Stimulated activated CD4-positive, alpha-beta T cell treated with anti-CD3 and anti-CD28 coated beads, Interleukin-1b, Interleukin-23, amount 100 ng/mL, for 48 hours (primary cell): ENCODE measurements around the gene KCNH5.

Experiments
- DNase-seq: peaks from one replicate; pipeline ENCODE4 v3.0.0-alpha.2; 2020

The KCNH5 gene

DNA sequence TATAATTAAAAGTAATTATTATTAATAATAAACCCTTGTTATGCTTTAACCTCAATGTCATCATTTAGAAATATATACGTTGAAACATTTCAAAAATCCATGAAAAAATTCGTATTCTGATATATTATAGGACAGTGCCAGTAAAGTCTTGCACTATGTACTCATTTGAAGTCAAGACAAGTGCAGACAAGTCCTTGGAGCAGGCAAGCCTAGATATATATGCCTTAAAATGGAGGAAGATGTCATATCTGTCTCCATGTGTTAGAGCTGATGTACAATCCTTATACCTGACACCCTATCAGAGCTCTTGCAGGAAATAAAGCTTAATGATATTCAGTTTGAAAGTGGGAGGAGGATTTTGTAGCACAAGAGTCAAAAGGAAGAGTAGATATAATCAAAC, 310.4 kb downstream of the KCNH5 start:
- no peak for DNase-seq

DNA sequence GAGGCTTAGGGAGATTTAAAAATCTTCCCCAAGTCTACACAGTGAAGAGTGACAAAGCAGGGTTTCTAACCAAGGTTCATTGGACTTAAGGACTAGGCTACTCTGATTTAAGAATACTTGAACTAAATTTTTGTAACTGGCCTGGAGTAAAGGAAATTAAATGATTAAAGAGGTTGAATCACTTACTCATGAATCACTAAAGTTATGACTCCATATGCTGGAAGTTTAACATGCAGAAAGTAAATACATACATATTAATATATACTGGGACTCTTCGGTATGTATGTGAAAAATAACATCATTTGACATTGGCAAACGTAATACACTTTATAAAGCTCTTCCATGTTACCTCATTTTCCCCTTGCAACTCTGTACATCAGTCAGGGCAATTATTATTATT, 322.9 kb downstream of the KCNH5 start:
- DNase-seq, result no peak

DNA sequence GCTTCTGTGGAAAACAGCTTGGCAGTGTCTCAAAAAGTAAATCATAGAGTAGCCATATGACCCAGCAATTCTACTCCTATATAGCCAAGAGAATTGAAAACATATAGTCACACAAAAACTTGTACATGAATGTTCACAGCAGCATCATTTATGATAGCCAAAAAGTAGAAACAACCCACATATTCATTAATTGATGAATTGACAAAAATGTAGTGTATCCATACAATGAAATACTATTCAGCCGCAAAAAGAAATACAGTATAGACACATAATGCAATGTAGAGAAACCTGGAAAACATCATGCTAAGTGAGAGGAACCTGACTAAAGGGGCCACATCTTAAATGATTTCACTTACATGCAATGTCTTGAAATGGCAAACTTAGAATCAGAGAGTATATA, 326.6 kb downstream of the KCNH5 start:
- no peak for DNase-seq

DNA sequence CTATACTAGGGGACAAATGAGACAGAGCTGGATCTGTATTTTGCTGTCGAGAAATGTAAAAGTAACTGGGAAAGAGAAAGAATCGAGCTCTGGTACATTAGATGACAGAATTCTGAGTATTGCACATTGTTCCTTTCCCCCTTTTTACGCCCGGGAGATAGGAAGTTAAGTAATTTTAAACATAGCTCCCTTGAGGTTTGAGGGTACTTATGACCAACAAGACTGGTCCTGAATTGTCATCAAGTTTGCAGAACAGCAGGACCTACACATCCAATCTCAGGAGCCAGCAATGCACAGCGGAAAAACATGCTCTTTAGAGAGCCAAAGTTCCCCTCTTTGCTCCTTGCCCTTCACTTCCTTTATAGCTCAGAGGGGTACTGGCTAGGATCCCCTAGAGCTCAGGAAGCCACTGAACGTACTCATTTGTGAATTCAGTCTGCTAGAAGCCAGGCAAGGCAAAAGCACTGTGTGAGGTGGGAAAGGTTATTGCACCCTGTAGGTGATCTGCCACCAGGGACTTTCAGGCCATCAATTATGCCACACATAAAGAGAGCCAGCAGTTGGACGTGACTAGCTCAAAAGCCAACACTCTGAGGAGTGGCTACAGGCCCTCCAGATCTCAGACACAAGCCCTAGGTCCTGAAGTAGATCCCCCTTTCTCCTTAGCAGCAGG, 333.8 kb downstream of the KCNH5 start:
- DNase-seq, result no peak

DNA sequence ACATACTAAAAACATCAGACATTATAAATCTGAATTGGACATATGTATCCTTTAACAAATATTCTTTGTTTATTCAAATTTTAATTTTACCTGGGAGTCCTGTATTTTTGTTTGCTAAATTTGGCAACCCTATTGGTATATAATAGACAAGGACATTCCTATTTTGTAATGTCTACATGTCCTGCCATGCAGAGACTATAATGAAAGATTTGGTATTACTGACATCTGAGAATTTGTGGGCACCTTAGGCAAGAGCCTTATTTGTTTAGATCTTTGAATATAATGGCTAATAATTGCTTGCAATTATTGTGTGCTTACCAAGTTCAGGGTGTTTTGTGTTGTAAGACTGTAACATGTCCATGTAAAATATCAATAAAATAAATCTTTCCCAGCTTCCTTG, 334.4 kb downstream of the KCNH5 start:
- DNase-seq, result no peak

DNA sequence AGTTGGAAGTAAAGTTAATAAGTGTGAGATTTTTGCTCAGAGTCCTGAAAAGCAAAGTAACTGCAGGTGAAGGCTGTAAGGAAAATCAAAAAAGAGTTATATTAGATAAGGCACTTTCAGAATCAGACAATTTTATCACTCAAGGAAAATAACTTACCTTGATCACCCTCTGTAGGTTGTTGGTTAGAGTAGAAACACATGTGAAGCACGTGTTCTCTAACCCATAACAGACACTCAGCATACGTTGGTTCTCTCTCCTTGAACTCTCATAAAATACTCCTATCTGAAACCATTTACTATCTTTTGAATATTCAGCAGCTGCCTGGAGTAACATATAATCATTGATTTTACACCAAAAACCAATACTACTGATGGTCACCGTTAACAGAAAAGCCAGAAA, 335.5 kb downstream of the KCNH5 start:
- no peak for DNase-seq

DNA sequence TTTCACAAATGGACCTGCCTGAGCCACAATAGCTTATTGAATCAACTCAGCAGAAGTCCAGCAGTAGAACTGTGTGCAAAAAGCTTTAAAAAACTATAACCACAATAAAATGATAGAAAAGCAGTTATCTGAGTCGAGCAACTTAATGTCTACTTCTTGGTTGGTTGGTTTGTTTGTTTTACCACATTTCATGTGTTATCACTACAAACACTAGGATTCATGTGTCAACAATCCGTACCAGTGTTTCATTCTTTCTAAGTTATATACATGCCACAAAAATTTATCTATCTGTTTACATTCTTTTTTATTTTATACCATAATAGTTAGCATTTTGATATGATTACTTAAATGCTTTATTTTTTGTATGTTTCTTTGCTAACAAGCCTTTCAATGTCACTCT, 339.0 kb downstream of the KCNH5 start:
- DNase-seq, result no peak

DNA sequence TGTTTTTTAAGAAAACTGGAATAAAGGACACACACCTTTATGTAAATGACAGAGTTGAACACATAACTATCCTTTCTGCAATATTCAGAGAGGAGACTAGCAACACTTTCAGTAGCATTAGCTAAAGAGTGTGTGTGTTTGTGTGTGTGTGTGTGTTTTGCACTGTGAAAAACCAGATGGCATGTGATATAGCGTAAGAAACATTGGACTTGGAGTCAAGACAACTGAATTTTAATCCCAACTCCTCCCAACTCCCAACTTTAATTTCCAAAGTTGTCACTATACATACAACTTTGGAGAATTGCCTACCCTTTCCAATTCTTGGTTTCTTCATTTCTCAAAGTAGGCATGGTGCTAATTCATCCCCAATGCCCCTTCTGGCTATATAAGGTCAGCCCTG, 347.8 kb downstream of the KCNH5 start:
- no peak for DNase-seq

DNA sequence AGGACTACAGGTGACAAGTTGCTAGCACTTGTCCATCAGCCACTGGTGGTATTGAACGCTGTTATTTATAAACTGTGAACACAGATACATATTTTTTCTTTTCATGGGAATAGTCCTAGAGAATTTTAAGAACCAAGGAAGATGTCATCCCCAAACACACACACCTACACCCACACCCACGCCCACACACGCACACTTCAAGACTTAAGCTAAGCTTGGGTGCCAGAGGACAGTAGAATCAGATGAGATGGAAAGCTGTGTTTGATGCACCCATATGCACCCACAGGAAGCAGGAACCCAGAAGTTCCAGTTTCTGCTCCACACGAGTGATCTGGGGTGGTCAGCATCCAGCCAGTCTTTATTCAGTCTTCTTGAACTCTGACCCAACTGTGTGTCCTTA, 348.3 kb downstream of the KCNH5 start:
- DNase-seq, result no peak

DNA sequence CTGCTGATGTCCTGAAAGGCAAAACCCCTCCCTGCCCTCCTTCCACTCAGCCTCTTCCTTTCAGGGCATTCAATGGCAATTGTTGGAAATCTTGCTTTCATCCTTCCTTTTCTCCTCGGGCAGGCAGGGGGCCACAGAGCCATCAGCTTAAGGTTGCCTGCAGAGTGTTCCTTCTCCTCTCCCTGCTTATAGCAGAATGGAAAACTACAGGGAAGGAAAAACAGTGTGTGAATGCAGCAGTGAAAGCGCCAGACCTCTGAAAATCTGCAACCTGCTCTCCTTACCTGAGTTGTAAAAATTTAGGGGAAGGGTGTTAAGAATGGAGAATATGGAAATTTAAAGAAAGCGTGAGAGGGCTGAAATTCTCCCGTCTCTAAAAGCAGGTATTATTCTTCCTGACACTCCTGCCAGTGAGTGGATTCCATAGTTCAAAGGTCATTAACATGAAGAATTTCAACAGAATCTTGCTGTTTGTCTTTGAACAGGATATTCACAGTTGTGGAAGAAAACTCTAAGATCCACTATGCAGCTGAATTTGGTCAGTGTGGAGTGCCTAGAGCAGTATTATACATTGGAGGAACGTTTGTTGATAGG, 348.8 kb downstream of the KCNH5 start:
- DNase-seq, result no peak

DNA sequence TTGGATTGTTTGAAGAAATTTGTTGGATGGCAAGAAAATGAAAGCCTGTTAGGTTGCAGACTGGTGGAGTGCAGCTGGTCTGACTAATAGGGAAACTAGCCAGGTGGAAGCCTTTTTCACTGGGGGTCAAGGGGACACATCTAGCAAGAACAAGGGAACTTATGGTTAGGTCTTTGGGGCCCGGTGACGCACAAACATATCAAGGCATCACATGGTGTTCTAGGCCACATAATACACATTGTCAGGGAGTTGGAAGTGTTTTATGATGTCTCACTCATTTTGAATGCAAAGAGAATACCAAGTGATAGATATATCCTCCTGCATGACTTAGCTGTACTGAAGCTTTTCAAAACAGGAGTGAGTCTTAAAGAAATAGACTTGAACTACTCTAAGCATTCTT, 351.2 kb downstream of the KCNH5 start:
- no peak for DNase-seq

DNA sequence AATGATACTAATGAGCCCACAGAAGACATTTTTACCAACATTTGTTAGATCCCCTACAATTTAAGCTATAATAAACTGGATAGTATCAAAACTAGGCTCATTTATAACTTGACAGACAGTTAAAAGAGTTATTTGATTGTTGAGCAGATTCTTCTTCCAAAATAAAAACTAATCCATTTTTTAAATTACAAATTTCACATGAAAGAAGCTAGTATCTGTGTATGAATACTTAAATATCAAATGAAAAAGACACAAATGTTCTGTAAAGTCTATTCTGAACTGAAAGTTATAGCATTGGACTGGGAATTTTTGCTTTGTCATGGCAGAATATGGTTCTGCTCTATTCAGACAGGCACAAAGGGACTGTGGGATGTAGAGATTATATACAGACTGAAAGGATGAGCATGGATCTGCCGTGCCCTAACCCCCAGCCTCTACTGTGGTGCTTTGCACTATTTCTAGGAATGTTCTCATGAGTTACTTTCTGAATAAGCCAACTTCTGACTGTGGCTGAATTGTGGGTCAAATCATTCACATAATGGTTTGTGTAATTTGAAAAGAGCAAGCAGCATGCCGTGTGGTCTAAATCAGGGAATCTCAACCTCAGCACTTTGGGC, 352.7 kb downstream of the KCNH5 start:
- no peak for DNase-seq

DNA sequence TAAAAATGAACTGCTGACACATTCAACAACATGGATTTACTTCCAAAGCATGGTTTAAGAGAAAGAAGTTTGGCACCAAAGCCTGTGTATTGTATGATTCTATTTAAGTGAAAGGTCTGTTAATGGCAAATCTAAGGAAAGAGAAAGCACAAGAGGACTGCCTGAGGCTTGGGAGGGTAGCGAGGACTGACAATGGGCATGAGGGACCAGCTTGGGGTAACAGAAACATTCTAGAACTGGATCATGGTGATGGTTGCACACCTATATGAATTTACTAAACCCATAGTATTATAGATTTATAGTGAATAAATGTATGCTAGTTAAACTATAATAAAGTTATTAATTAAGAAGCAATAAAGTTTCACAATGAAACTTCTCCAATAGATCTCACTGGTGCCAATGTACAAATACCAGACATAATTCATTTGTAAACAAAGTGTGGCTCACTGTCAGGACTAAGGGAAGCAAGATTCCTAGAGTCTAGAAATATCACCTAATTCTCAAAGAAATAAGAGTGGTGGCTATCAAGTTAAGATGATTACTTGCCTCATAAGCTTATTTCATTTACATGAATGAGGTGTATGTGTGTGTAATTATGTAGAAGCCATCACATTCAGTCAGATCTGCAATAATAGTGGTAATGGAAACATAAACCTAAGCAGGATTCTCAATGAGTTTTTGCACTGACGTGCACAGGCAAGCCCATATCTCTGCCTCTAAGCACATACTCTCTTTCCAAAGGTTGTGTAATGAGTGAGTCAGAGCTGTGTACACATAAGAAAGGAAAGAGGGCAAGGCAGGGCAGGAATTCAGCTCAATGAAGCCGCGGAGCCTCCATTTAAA, 353.4 kb downstream of the KCNH5 start:
- DNase-seq, result no peak

DNA sequence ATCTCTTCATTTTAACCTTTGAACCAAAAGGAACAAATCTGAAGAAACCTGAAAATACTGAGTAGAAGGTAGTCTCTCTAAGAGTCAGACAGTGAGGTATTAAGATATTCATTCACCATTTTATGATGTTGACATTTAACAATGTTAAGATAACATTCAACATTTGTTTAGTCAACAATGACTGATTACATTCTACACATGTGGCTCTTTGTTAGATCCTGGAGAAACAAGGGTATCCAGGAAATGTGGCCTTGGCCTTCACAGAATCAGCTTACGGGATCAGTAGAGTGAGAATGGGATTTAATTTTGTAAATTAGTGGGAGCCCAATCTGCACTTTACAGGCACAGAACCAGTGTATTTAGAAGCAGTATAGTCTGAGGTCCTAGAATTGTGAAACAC, 355.5 kb downstream of the KCNH5 start:
- DNase-seq, result no peak

DNA sequence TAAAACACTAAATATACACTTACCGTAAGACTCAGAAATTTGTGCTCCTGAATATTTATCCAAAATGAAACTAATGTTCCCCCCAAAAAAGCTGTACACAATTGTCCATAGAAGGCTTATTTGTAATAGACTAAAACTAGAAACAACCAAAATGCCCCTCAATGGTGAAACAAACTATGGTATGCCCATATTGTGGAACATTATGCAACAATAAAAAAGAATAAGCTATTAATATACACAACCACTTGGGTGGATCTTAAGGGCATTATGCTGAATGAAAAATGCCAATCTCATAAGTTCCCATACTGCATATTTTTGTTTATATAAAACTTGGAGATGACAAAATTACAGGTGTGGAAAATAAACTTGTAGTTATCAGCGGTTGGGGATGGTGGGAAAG, 357.4 kb downstream of the KCNH5 start:
- no peak for DNase-seq

DNA sequence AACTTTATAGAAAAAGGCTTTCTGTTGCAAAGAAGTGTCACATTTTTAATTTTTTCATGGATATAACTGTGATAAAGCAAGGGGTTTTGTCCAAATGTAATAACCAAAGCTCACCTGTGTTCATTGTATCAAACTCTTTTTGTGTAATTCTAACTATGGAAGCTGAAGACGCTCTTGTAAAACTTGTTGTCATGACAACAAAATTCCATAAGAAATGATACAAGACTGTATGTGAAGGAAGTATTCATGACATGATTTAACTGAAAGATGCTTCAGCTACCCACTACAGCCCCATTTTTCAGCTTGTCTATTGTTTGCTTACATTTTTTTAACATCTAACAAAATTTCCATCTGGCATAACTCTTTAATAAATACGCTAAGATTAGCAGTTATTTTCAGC, 360.9 kb downstream of the KCNH5 start:
- DNase-seq, result no peak

DNA sequence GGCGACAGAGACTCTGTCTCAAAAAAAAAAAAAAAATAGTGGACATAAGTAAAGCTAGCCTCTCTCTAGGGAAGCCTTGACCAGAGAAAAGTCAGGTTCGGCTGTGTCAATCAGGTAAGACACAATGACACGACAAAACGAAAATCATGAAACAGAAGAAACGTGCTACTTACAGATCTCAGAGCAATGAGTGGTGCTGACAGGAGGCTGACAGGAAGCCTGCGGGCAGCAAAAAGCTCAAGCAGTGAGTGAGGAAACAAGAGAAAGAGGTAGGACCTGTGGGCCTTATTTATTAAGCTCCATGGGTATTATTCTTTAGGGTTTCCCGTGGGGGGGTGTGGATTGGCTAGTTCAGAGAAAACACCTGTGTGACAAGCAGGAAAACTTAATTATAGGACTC, 363.1 kb downstream of the KCNH5 start:
- no peak for DNase-seq

DNA sequence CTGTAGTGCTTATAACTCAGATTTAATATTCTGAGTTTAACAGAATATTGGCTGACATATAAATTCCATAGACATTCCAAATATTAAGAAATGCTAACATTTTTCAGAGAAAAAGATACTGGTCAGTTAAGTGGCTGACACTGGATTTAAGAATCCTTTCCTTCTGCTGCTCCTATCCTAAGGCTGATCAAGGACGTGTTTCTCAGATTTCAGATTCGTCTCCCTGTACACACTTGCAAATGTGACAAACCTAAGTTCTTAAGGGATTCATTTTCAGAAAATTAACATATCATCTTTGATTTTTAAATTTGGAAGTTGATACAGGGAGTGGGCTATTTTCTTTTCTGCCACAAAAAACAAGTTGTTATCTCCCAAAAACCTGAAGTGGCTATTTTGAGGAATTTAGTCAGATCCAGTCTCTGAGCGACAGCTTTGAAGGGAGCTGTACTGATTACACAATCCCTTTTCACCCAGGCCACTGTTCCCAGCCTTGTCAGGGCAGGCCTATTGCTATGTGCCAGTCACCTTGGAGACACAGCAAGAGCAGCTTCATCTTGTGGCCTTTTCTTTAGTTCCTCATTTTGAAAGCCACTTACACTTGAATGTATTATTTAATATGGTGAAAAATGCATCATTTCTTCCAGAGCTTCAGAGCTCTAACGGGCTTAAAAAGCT, 370.6 kb downstream of the KCNH5 start:
- no peak for DNase-seq

DNA sequence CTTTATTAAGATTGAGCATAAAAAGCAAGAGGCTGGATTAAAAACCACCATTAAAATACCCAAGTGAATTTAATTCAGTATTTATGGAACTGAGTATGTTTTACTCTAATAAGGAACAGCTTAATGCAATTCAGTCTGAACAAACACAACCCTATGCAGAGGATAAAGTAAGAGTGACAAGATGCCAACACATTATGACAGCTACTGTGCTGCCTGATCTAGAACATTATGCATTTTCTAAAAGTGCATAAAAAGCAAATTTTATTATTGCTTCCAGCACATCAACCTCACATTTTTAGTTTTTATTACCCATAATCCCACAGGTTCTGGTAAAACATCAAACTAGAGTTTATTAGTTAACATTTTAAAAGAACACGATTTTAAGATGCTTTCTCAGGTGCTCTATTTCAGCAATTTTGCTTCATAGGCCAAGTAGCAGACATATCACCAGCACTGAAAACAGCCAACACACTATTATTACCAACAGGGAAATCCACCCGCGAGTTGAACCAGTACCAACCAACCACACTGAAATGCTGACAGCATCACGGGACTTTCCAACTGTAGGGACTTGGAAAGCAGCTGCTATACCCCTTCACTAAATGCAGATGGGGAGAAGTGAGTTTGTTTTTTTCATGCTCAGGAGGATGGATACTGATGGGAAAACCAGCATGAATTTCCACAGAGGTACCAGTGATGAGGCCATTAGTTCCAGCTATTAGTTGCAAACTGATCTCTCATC, 372.1 kb downstream of the KCNH5 start:
- no peak for DNase-seq

DNA sequence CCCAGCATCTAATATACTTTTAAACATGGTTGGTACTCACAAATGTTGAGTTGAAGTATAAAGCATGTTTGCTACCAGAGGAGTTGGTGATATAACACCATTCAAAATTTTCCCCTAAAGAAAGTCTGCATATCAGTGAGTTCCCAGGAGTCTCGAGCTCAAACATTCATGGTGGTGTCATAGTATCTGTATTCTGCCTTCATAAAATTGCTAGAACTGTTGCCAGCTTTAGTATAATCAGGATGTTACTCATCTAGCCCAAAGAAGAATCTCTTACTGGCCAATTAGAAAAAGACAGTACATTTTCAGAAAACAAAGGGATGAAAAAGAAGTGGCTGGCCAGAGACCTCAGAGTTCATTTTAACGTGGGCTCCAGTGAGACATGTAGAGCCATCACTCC, 374.7 kb downstream of the KCNH5 start:
- no peak for DNase-seq

DNA sequence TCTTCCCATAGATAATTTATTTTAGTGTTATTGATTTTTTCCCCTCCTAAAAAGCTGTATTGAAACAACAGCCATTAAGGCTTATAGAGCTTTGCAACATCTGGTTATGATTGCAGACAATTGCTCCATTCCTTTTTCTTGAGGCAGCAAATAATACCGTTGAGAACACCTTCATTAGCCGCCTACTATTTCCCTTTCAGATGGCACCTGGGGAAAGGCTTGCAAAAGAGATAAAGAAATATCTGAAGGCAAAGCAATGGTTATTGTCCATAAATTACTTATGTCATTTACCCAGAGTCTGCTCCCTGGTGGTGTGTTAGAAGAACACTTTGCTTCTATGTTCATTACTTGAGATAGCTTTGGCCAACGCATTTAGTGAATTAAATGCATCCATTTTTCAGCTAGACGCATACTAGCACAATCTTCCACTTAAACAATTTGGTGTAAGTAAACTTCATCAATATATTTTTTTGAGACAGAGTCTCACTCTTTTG, 377.8 kb downstream of the KCNH5 start:
- no peak for DNase-seq

DNA sequence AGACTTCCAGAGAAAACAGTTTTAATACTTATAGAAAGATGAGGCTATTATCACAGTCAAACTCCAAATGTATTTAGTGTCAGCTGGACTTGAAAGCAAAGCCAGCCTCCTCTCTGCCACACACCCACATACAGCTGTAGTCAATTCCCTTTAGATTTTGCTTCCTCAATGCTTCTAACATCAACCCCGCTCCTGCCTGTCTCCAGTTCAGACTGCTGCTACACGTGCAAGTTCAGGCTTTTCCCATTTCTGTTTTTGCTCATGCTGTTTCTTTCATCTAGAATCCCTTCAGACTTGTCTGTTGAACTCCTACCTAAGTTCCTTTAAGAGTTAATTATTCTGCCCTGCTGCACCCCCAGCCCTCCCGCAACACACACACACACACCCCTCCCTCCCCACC, 380.0 kb downstream of the KCNH5 start:
- DNase-seq, result no peak
